HepG2 (cell line): Measurements from ENCODE around the gene DHRS4L2. TPM values are rescaled to one million over a fixed set of nuclear protein-coding genes. Genes with fewer than 3 reads are reported as not detected.

Experiments used
- ATAC-seq: fragments of 200-7000 bp; cut with Tn5 transposase; 3 replicates; pipeline ENCODE4 v1.9.1; 2020; ENCODE audit warnings: mild to moderate bottlenecking, moderate library complexity
- BruUV-seq: library from RNA; stranded (reverse); fragments of 400-500 nt; replicated peaks from 2 replicates; lab custom pipeline; 2021; lab: Mats Ljungman, UMichigan
- CTCF ChIA-PET: fragments of 300-600 bp; formaldehyde crosslinking; extraction: SDS; loops from one replicate; lab custom pipeline; 2021; ENCODE audit warnings: low total read pairs, inconsistent platforms, low intra/inter-chr PET ratio; lab: Yijun Ruan, JAX
- POLR2A ChIA-PET: fragments of 350-600 bp; sonication (Branson Sonifier 250); formaldehyde crosslinking; loops from one replicate; lab custom pipeline; 2020; ENCODE audit warnings: antibody characterized with exemption, inconsistent platforms; lab: Yijun Ruan, JAX
- DNase-seq: peaks from one replicate; pipeline ENCODE4 v3.0.0-alpha.2; 2015; ENCODE audit warnings: low spot score
- FAIRE-seq: peaks from 3 replicates; lab custom pipeline; 2011; peaks lifted over from hg19 to GRCh38; lab: Jason Lieb, UNC
- H2AFZ ChIP-seq: one replicate; pipeline ENCODE4 v1.6.1; 2011; ENCODE audit warnings: low read length, inconsistent platforms
- H3K27ac ChIP-seq: fragments of 300-600 bp; 3 replicates; pipeline ENCODE4 v1.8.0; 2011; ENCODE audit warnings: mixed run types, mild to moderate bottlenecking, mixed read lengths, low read length, inconsistent platforms; ENCODE audit not compliant: insufficient read depth; ENCODE audit errors: extremely low read length
- H3K27me3 ChIP-seq, 2 experiments: fragments of 200-600 bp in 1 of 2; 2 replicates in 1 of 2; 3 replicates in 1 of 2; pipeline versions ENCODE4 v1.6.0 to v1.8.0; 2011; ENCODE audit warnings: low read length in 2 of 2, mild to moderate bottlenecking in 2 of 2, moderate library complexity in 2 of 2, inconsistent platforms in 1 of 2; ENCODE audit not compliant: insufficient read depth in 2 of 2, control insufficient read depth in 1 of 2
- H3K36me3 ChIP-seq, 2 experiments: fragments of 200-600 bp in 1 of 2; replicated peaks in 1 of 2; 2 replicates in 1 of 2; 3 replicates in 1 of 2; pipeline versions ENCODE4 v1.5.1 to v1.8.0; 2011; ENCODE audit warnings: low read length in 2 of 2, inconsistent platforms in 1 of 2; ENCODE audit not compliant: insufficient read depth in 2 of 2, control insufficient read depth in 1 of 2
- H3K4me1 ChIP-seq: 2 replicates; pipeline ENCODE4 v1.5.1; 2012; ENCODE audit warnings: low read length, inconsistent platforms; ENCODE audit not compliant: insufficient read depth
- H3K4me2 ChIP-seq: 2 replicates; pipeline ENCODE4 v1.6.0; 2011; ENCODE audit warnings: low read depth, low read length, inconsistent platforms
- H3K4me3 ChIP-seq, 3 experiments: fragments of 200-600 bp in 1 of 3; sonication (generic), shearing (Covaris generic) in 1 of 3; replicated peaks in 1 of 3; 2 replicates each; pipeline ENCODE4 v1.5.1; 2011 to 2016; ENCODE audit warnings: low read length in 3 of 3, inconsistent platforms in 2 of 3, low read depth in 2 of 3, mild to moderate bottlenecking in 2 of 3, control low read depth in 1 of 3, mixed read lengths in 1 of 3; ENCODE audit not compliant: insufficient read depth in 1 of 3
- H3K79me2 ChIP-seq: one replicate; pipeline ENCODE4 v1.6.1; 2011; ENCODE audit warnings: low read length, inconsistent platforms; ENCODE audit not compliant: insufficient read depth
- H3K9ac ChIP-seq: 2 replicates; pipeline ENCODE4 v1.6.0; 2011; ENCODE audit warnings: mild to moderate bottlenecking, low read depth, low read length, inconsistent platforms; ENCODE audit not compliant: insufficient read depth
- H3K9me3 ChIP-seq: 2 replicates; pipeline ENCODE4 v1.5.1; 2012; ENCODE audit warnings: mild to moderate bottlenecking, low read length
- H4K20me1 ChIP-seq: 2 replicates; pipeline ENCODE4 v1.6.0; 2011; ENCODE audit warnings: inconsistent platforms, mild to moderate bottlenecking, low read length, moderate library complexity; ENCODE audit not compliant: insufficient read depth
- ARID2 ChIP-seq: sonication (generic); formaldehyde crosslinking; IDR thresholded peaks from 2 replicates; pipeline ENCODE4 v1.8.1; 2022; ENCODE audit warnings: mild to moderate bottlenecking, missing genetic modification reagents, borderline replicate concordance
- GTF2F1 ChIP-seq: fragments of 150-350 bp; IDR thresholded peaks from 2 replicates; pipeline ENCODE4 v1.6.1; 2014; ENCODE audit warnings: low read length
- HDAC1 ChIP-seq: sonication (generic); formaldehyde crosslinking; IDR thresholded peaks from 2 replicates; pipeline ENCODE4 v1.5.1; 2020; ENCODE audit warnings: mild to moderate bottlenecking, missing genetic modification reagents
- MED13 ChIP-seq: sonication (generic); formaldehyde crosslinking; IDR thresholded peaks from 2 replicates; pipeline ENCODE4 v1.5.0; 2020; ENCODE audit warnings: missing genetic modification reagents
- MIXL1 ChIP-seq: IDR thresholded peaks from 2 replicates; pipeline ENCODE4 v1.6.1; 2016
- ZMAT3 ChIP-seq: sonication (generic); formaldehyde crosslinking; conservative IDR thresholded peaks from 2 replicates; pipeline ENCODE4 v1.7.0; 2021; ENCODE audit warnings: missing genetic modification reagents
- ZNF33B ChIP-seq: sonication (generic); formaldehyde crosslinking; IDR thresholded peaks from 2 replicates; pipeline ENCODE4 v1.5.1; 2020; ENCODE audit warnings: mild to moderate bottlenecking, missing genetic modification reagents
- ZNF44 ChIP-seq: sonication (generic); formaldehyde crosslinking; IDR thresholded peaks from 2 replicates; pipeline ENCODE4 v1.5.1; 2020; ENCODE audit warnings: mild to moderate bottlenecking, missing genetic modification reagents
- WGBS: methylation state at CpG from one replicate; pipeline ENCODE4 v1.1.6; 2017; ENCODE audit warnings: low lambda C conversion rate; 5-methylcytosine and 5-hydroxymethylcytosine counted together
- in situ Hi-C: cut with HindIII; loops from 2 replicates; pipeline ENCODE4 v1.10.0; 2017; ENCODE audit warnings: low pct_unique_long_range_greater_than_20kb; ENCODE audit not compliant: extremely low pct_ligation_motif_present
- intact Hi-C: fragments of 100-400 bp; cut with micrococcal nuclease; formaldehyde crosslinking; loops from one replicate; pipeline ENCODE4 v1.10.0; 2022; ENCODE audit not compliant: unreplicated experiment
- polyA plus RNA-seq, 8 experiments: library from polyadenylated mRNA; depleted of rRNA in 3 of 8; stranded (reverse) in 7 of 8; unstranded in 1 of 8; fragments of >200 nt; fragmentation: Illumina TruSeq in 4 of 8; extraction: Trizol in 4 of 8; gene quantifications; 2 replicates each; pipeline versions ENCODE4 v1.2.1 to v1.2.3, GENCODE V29; 2011 to 2016; ENCODE audit warnings: low read depth in 4 of 8, missing spikeins in 1 of 8, mixed read lengths in 1 of 8; ENCODE audit not compliant: insufficient read depth in 1 of 8
- total RNA-seq, 5 experiments: library from RNA; depleted of rRNA; stranded (reverse); fragments of >200 nt; fragmentation: Illumina TruSeq; extraction: Trizol; gene quantifications; 2 replicates each; pipeline ENCODE4 v1.2.3, GENCODE V29; 2016; ENCODE audit warnings: low read depth in 1 of 5
- TF ChIP-seq, protein P1 (sequence below): sonication (generic); formaldehyde crosslinking; IDR thresholded peaks from 2 replicates; pipeline ENCODE4 v1.5.1; 2020; ENCODE audit warnings: missing genetic modification reagents, mild to moderate bottlenecking, borderline replicate concordance
- TF ChIP-seq, protein P2 (sequence below): sonication (generic); formaldehyde crosslinking; IDR thresholded peaks from 2 replicates; pipeline ENCODE4 v1.8.1; 2023; ENCODE audit warnings: mild to moderate bottlenecking, moderate library complexity, missing genetic modification reagents
- TF ChIP-seq, protein P3 (sequence below): sonication (generic); formaldehyde crosslinking; IDR thresholded peaks from 2 replicates; pipeline ENCODE4 v1.8.0; 2022; ENCODE audit warnings: mild to moderate bottlenecking, missing genetic modification reagents; ENCODE audit not compliant: insufficient replicate concordance
- TF ChIP-seq, protein P4 (sequence below): sonication (generic); formaldehyde crosslinking; IDR thresholded peaks from 2 replicates; pipeline ENCODE4 v1.4.0; 2020; ENCODE audit warnings: missing genetic modification reagents, borderline replicate concordance
- TF ChIP-seq, protein P5 (sequence below): sonication (generic); formaldehyde crosslinking; IDR thresholded peaks from 2 replicates; pipeline ENCODE4 v1.5.1; 2020; ENCODE audit warnings: missing genetic modification reagents, mild to moderate bottlenecking, borderline replicate concordance

The DHRS4L2 gene
- total and polyA plus RNA-seq, 2 of the 13 experiments (the other 11 are each of a cell fraction or from before 2014, with no cell fraction given): 24.7 to 38.2 TPM

DNA sequence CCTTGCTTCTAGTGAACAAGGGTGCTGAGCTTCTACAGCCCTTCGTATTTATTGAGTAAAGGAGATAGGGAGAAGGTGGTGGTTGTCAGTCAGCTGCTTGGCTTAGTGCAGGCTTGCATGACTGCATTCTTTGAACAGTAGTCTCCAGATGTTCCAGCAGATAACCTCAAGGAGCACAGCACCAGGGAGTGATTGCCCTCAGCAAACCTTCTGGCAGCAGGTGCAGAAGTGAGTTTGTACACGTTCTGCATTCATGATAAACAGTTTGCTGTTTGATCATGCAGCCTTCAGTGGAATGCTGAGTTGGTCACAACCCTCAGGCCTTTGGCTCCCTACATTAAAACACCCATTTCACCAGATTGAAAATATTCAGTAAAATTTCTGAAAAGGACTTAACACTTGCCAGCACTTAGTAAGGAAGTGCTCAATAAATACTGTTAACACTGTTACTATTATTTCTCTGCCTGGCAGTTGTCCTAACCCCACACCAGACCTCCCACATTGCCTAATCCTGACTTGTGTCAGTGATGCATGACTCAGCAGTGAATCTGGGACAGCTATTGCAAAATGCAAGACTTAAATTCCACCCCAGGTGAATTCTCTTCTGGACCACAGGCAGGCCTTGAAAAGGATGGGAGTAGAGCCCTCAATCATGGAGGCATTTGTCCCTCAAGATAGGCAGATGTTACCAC is 44.1 kb downstream of the DHRS4L2 start:
- Histone ChIP-seq H2AFZ (no peak overlapping the region), H3K36me3 (no peaks in the 10 kb centered on the region), H3K4me1 (peaks cover 43% of the 10 kb centered on the region), H3K4me2 (no peak overlapping the region), H3K4me3 (no peak overlapping the region), H3K9me3 (peaks cover 12% of the 10 kb centered on the region), H3K27me3 (no peaks in the 10 kb centered on the region), H3K27ac (no peak overlapping the region), H3K79me2 (no peaks in the 10 kb centered on the region), H3K9ac (no peak overlapping the region), H4K20me1 (no peaks in the 10 kb centered on the region)
- WGBS: 17% methylated on average over 2 of the region's 2 CpGs
- FAIRE-seq (no peak), ATAC-seq (no peak), DNase-seq (peak; percentile 89)
- CTCF ChIA-PET: no interaction called here
- intact Hi-C loops: loop anchor here (10.0 kb wide), 1 partner anchor 308 kb away; no protein-coding TSS in a partner anchor
- BruUV-seq: no TSS peak
- POLR2A ChIA-PET: interaction anchor here (0.7 to 1.1 kb wide), 3 partner anchors 51 to 77 kb away, joined by 4 read pairs; partner anchors contain the start of gene PCK2
- in situ Hi-C loops: loop anchor here (10.0 kb wide), 1 partner anchor 48 kb away; the partner anchor contains the start of gene DHRS4L2
- TF ChIP-seq ZNF33B (CRISPR knock-in tag): no peak
- no peak for TF ChIP-seq MED13
- TF ChIP-seq HDAC1 (CRISPR knock-in tag): no peak
- TF ChIP-seq ZMAT3 (CRISPR knock-in tag): no peak
- TF ChIP-seq, protein P1, sequence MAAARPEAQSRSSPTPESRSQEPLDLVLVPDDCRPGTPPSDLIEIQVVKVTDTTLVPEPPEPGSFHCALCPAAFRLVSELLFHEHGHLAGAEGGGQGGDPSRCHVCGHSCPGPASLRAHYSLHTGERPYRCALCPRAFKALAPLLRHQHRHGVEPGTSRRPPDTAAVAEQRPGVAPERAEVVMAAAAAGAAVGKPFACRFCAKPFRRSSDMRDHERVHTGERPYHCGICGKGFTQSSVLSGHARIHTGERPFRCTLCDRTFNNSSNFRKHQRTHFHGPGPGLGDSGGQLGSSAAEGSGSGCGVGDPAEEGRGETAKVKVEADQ (CRISPR knock-in tag): no peak
- TF ChIP-seq GTF2F1: no peak
- peak; percentile 56; the same call in 1 of the 2 replicates for TF ChIP-seq MIXL1 (CRISPR knock-in tag)
- no peak for TF ChIP-seq ZNF44 (CRISPR knock-in tag)
- TF ChIP-seq, protein P2, sequence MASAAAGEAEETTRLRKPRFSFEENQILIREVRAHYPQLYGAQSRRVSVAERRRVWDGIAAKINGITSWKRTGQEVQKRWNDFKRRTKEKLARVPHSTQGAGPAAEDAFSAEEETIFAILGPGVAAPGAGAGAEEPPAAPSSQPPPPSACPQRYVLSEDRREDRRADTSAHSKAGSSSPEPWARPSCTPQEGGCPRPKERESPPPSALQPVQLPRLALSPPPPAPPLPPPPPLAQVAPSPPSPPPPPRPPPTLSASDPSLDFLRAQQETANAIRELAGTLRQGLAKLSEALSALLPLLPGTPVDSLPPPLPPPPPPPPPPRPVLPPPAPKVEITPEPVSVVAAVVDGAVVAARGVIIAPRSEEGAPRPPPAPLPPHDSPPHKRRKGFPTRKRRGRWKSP (CRISPR knock-in tag): no peak
- TF ChIP-seq ARID2 (CRISPR knock-in tag): no peak
- TF ChIP-seq, protein P3, sequence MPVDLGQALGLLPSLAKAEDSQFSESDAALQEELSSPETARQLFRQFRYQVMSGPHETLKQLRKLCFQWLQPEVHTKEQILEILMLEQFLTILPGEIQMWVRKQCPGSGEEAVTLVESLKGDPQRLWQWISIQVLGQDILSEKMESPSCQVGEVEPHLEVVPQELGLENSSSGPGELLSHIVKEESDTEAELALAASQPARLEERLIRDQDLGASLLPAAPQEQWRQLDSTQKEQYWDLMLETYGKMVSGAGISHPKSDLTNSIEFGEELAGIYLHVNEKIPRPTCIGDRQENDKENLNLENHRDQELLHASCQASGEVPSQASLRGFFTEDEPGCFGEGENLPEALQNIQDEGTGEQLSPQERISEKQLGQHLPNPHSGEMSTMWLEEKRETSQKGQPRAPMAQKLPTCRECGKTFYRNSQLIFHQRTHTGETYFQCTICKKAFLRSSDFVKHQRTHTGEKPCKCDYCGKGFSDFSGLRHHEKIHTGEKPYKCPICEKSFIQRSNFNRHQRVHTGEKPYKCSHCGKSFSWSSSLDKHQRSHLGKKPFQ (CRISPR knock-in tag): no peak
- TF ChIP-seq, protein P4, sequence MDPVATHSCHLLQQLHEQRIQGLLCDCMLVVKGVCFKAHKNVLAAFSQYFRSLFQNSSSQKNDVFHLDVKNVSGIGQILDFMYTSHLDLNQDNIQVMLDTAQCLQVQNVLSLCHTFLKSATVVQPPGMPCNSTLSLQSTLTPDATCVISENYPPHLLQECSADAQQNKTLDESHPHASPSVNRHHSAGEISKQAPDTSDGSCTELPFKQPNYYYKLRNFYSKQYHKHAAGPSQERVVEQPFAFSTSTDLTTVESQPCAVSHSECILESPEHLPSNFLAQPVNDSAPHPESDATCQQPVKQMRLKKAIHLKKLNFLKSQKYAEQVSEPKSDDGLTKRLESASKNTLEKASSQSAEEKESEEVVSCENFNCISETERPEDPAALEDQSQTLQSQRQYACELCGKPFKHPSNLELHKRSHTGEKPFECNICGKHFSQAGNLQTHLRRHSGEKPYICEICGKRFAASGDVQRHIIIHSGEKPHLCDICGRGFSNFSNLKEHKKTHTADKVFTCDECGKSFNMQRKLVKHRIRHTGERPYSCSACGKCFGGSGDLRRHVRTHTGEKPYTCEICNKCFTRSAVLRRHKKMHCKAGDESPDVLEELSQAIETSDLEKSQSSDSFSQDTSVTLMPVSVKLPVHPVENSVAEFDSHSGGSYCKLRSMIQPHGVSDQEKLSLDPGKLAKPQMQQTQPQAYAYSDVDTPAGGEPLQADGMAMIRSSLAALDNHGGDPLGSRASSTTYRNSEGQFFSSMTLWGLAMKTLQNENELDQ (CRISPR knock-in tag): no peak
- TF ChIP-seq, protein P5, sequence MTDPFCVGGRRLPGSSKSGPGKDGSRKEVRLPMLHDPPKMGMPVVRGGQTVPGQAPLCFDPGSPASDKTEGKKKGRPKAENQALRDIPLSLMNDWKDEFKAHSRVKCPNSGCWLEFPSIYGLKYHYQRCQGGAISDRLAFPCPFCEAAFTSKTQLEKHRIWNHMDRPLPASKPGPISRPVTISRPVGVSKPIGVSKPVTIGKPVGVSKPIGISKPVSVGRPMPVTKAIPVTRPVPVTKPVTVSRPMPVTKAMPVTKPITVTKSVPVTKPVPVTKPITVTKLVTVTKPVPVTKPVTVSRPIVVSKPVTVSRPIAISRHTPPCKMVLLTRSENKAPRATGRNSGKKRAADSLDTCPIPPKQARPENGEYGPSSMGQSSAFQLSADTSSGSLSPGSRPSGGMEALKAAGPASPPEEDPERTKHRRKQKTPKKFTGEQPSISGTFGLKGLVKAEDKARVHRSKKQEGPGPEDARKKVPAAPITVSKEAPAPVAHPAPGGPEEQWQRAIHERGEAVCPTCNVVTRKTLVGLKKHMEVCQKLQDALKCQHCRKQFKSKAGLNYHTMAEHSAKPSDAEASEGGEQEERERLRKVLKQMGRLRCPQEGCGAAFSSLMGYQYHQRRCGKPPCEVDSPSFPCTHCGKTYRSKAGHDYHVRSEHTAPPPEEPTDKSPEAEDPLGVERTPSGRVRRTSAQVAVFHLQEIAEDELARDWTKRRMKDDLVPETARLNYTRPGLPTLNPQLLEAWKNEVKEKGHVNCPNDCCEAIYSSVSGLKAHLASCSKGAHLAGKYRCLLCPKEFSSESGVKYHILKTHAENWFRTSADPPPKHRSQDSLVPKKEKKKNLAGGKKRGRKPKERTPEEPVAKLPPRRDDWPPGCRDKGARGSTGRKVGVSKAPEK: no peak
